ENCODE measurements around the gene SEMA3A.

Gene SEMA3A

GRCh38 chr7:84108787-84109186 is 85.8 kb downstream of the SEMA3A start:
- ATAC-seq = no peak
- TF ChIP-seq RARB (CRISPR knock-in tag; IDR thresholded peaks at IDR 0.05) (no peak), TOX (CRISPR knock-in tag; IDR thresholded peaks at IDR 0.05; ENCODE audit: borderline replicate concordance) (no peak), PPARA (CRISPR knock-in tag; IDR thresholded peaks at IDR 0.05; ENCODE audit: borderline replicate concordance) (no peak), BACH2 (CRISPR knock-in tag; IDR thresholded peaks at IDR 0.05; ENCODE audit: borderline replicate concordance) (no peak), ZNF70 (CRISPR knock-in tag; IDR thresholded peaks at IDR 0.05) (no peak), ZNF565 (CRISPR knock-in tag; conservative IDR thresholded peaks at IDR 0.05; ENCODE audit: low read depth) (no peak), ZNF8 (CRISPR knock-in tag; IDR thresholded peaks at IDR 0.05) (no peak), ISL1 (CRISPR knock-in tag; IDR thresholded peaks at IDR 0.05) (no peak)
- TF ChIP-seq, protein P1, sequence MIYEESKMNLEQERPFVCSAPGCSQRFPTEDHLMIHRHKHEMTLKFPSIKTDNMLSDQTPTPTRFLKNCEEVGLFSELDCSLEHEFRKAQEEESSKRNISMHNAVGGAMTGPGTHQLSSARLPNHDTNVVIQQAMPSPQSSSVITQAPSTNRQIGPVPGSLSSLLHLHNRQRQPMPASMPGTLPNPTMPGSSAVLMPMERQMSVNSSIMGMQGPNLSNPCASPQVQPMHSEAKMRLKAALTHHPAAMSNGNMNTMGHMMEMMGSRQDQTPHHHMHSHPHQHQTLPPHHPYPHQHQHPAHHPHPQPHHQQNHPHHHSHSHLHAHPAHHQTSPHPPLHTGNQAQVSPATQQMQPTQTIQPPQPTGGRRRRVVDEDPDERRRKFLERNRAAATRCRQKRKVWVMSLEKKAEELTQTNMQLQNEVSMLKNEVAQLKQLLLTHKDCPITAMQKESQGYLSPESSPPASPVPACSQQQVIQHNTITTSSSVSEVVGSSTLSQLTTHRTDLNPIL (CRISPR knock-in tag; IDR thresholded peaks at IDR 0.05; ENCODE audit: low read depth) = no peak
- TF ChIP-seq, protein P2, sequence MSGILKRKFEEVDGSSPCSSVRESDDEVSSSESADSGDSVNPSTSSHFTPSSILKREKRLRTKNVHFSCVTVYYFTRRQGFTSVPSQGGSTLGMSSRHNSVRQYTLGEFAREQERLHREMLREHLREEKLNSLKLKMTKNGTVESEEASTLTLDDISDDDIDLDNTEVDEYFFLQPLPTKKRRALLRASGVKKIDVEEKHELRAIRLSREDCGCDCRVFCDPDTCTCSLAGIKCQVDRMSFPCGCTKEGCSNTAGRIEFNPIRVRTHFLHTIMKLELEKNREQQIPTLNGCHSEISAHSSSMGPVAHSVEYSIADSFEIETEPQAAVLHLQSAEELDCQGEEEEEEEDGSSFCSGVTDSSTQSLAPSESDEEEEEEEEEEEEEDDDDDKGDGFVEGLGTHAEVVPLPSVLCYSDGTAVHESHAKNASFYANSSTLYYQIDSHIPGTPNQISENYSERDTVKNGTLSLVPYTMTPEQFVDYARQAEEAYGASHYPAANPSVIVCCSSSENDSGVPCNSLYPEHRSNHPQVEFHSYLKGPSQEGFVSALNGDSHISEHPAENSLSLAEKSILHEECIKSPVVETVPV (CRISPR knock-in tag; IDR thresholded peaks at IDR 0.05) = no peak

DNA sequence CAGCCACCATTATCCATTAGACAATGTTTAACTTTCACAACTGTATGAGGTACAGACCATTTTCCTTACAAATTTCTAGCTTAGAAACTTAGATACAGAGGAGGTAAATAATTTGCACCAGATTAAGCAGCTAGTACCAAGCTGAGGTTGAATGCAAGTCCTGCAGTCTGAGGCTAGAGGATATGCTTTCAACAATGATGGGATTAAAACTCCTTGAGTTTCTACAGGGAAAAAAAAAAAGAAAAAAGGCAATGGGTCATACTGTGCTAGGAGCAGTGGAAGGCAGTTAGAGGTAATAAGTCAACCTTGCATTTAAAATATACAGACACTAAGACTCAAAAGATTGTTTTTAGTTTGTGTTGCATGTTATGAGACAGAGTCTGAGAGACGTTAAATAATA is 86.5 kb downstream of the SEMA3A start:
- no peak for ATAC-seq
- no peak for TF ChIP-seq PPARA (CRISPR knock-in tag; IDR thresholded peaks at IDR 0.05; ENCODE audit: borderline replicate concordance)
- TF ChIP-seq ARNTL (CRISPR knock-in tag; IDR thresholded peaks at IDR 0.05; ENCODE audit: borderline replicate concordance, low read depth) = no peak
- no peak for TF ChIP-seq ZFP3 (CRISPR knock-in tag; IDR thresholded peaks at IDR 0.05)
- no peak for TF ChIP-seq ZNF70 (CRISPR knock-in tag; IDR thresholded peaks at IDR 0.05)
- TF ChIP-seq TCF4 (CRISPR knock-in tag; IDR thresholded peaks at IDR 0.05; ENCODE audit: borderline replicate concordance) = no peak
- no peak for TF ChIP-seq RARB (CRISPR knock-in tag; IDR thresholded peaks at IDR 0.05)
- no peak for TF ChIP-seq ISL1 (CRISPR knock-in tag; IDR thresholded peaks at IDR 0.05)
- TF ChIP-seq BACH2 (CRISPR knock-in tag; IDR thresholded peaks at IDR 0.05; ENCODE audit: borderline replicate concordance) = no peak
- TF ChIP-seq SNAI2 (CRISPR knock-in tag; IDR thresholded peaks at IDR 0.05) = no peak
- no peak for TF ChIP-seq OSR1 (CRISPR knock-in tag; IDR thresholded peaks at IDR 0.05)
- no peak for TF ChIP-seq ESRRG (CRISPR knock-in tag; IDR thresholded peaks at IDR 0.05)

GRCh38 chr7:84107259-84107658 is 87.3 kb downstream of the SEMA3A start:
- TF ChIP-seq GLIS3 (CRISPR knock-in tag; IDR thresholded peaks at IDR 0.05) (no peak), ISL1 (CRISPR knock-in tag; IDR thresholded peaks at IDR 0.05) (no peak), SNAI2 (CRISPR knock-in tag; IDR thresholded peaks at IDR 0.05) (no peak), CSDC2 (CRISPR knock-in tag; IDR thresholded peaks at IDR 0.05) (no peak), TOX (CRISPR knock-in tag; IDR thresholded peaks at IDR 0.05; ENCODE audit: borderline replicate concordance) (no peak)
- TF ChIP-seq, protein P2 (CRISPR knock-in tag; IDR thresholded peaks at IDR 0.05) = no peak
- ATAC-seq = no peak

DNA sequence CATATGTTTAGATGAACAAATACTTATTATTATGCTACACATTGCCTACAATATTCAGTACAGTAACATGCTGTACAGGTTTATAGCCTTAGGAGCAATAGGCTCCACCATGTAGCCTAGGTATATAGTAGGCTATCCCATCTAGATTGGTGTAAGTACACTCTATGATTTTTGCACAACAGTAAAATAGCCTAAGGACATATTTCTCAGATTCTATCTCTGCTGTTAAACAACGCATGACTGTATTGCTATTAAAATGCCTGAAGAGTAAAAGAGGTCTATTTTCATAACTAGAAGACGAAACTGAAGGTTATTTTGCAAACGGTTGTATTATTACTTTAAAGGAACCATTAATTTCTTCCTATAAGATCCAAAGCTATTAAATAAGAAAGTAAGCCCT is 88.3 kb downstream of the SEMA3A start:
- TF ChIP-seq BACH2 (CRISPR knock-in tag; IDR thresholded peaks at IDR 0.05; ENCODE audit: borderline replicate concordance) (no peak), POU6F1 (CRISPR knock-in tag; IDR thresholded peaks at IDR 0.05; ENCODE audit: borderline replicate concordance, low read depth) (no peak), ZFP3 (CRISPR knock-in tag; IDR thresholded peaks at IDR 0.05) (no peak), SNAI2 (CRISPR knock-in tag; IDR thresholded peaks at IDR 0.05) (no peak), ISL1 (CRISPR knock-in tag; IDR thresholded peaks at IDR 0.05) (no peak; the same call in 1 of the 2 replicates), ZFP30 (CRISPR knock-in tag; IDR thresholded peaks at IDR 0.05) (no peak), CSDC2 (CRISPR knock-in tag; IDR thresholded peaks at IDR 0.05) (no peak), TSHZ2 (CRISPR knock-in tag; IDR thresholded peaks at IDR 0.05) (no peak), PPARA (CRISPR knock-in tag; IDR thresholded peaks at IDR 0.05; ENCODE audit: borderline replicate concordance) (no peak), ZC3H10 (CRISPR knock-in tag; IDR thresholded peaks at IDR 0.05) (no peak), GLIS3 (CRISPR knock-in tag; IDR thresholded peaks at IDR 0.05) (no peak), ESRRG (CRISPR knock-in tag; IDR thresholded peaks at IDR 0.05) (no peak), TCF4 (CRISPR knock-in tag; IDR thresholded peaks at IDR 0.05; ENCODE audit: borderline replicate concordance) (no peak), TOX (CRISPR knock-in tag; IDR thresholded peaks at IDR 0.05; ENCODE audit: borderline replicate concordance) (no peak), ZNF8 (CRISPR knock-in tag; IDR thresholded peaks at IDR 0.05) (no peak), ARNTL (CRISPR knock-in tag; IDR thresholded peaks at IDR 0.05; ENCODE audit: borderline replicate concordance, low read depth) (no peak)
- TF ChIP-seq, protein P1 (CRISPR knock-in tag; IDR thresholded peaks at IDR 0.05; ENCODE audit: low read depth) = no peak
- TF ChIP-seq, protein P2 (CRISPR knock-in tag; IDR thresholded peaks at IDR 0.05) = no peak
- ATAC-seq = no peak
